MCF 10A (cell line): ENCODE data around the gene CEMIP. TPM values are rescaled to one million over a fixed set of nuclear protein-coding genes. Genes with fewer than 3 reads are reported as not detected.

Experiments used
- BruUV-seq: library from RNA; stranded (reverse); fragments of 400-500 nt; replicated peaks from 2 replicates; lab custom pipeline; 2021; lab: Mats Ljungman, UMichigan
- CTCF ChIA-PET: fragments of 300-600 bp; sonication (Branson Sonifier 250); formaldehyde crosslinking; extraction: SDS; loops from one replicate; lab custom pipeline; 2021; ENCODE audit warnings: antibody characterized with exemption, inconsistent platforms; lab: Yijun Ruan, JAX
- POLR2A ChIA-PET: fragments of 300-600, 350-650 bp; sonication (Branson Sonifier 250); formaldehyde crosslinking; extraction: SDS; loops from one replicate; lab custom pipeline; 2020; ENCODE audit warnings: antibody characterized with exemption, inconsistent platforms; lab: Yijun Ruan, JAX
- DNase-seq: peaks from one replicate; pipeline ENCODE4 v3.0.0-alpha.2; 2018; ENCODE audit not compliant: unreplicated experiment
- H3K27ac Mint-ChIP-seq: one replicate; pipeline ENCODE4 v1.8.0; 2022; ENCODE audit warnings: mild to moderate bottlenecking, low read depth, mixed read lengths; ENCODE audit not compliant: unreplicated experiment
- H3K27me3 Mint-ChIP-seq: one replicate; pipeline ENCODE4 v1.8.0; 2022; ENCODE audit warnings: mixed read lengths; ENCODE audit not compliant: insufficient read depth, unreplicated experiment
- H3K36me3 Mint-ChIP-seq: one replicate; pipeline ENCODE4 v1.8.0; 2022; ENCODE audit warnings: mild to moderate bottlenecking, moderate library complexity, mixed read lengths; ENCODE audit not compliant: insufficient read depth, unreplicated experiment
- H3K4me1 Mint-ChIP-seq: one replicate; pipeline ENCODE4 v1.8.0; 2022; ENCODE audit warnings: mixed read lengths; ENCODE audit not compliant: insufficient read depth, unreplicated experiment
- H3K4me3 Mint-ChIP-seq: one replicate; pipeline ENCODE4 v1.8.0; 2022; ENCODE audit warnings: mild to moderate bottlenecking, moderate library complexity, mixed read lengths; ENCODE audit not compliant: unreplicated experiment
- H3K9me3 Mint-ChIP-seq: one replicate; pipeline ENCODE4 v1.8.0; 2022; ENCODE audit warnings: mixed read lengths; ENCODE audit not compliant: unreplicated experiment
- CTCF ChIP-seq: fragments of 200-600 bp; IDR thresholded peaks from one replicate; pipeline ENCODE4 v1.8.0; 2022; ENCODE audit warnings: antibody characterized with exemption, mild to moderate bottlenecking; ENCODE audit not compliant: unreplicated experiment
- intact Hi-C: fragments of 100-400 bp; cut with micrococcal nuclease; formaldehyde crosslinking; loops from 2 replicates; pipeline ENCODE4 v1.14.1; 2022
- total RNA-seq: library from RNA; stranded (reverse); gene quantifications from 2 replicates; pipeline ENCODE4 v1.2.3, GENCODE V29; 2022

Gene CEMIP
- total RNA-seq, 1 experiment from 2014 or later = 0.14 TPM

DNA sequence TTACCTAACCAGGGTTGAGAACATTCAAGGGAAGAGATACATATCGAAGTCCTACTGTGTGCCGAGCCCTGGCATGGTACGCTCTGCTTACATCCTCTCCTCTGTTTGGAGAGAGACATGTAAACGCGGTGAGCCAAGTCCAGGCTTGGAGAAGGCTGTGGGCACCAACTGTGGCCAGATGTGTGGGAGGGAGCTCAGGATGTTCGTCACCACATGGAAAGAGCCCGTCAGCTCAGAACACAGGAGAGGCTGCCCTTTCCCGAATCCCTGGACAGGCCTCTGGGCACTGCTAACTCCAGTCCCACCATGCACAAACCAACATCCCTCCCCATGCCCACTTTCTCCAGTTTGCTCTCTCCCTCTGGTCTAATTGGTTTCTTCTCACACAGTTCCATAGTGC, 167.4 kb downstream of the CEMIP start:
- H3K9me3 Mint-ChIP-seq = no peaks in the 10 kb centered on the region
- intact Hi-C loops = no loop called here
- H3K27me3 Mint-ChIP-seq = no peaks in the 10 kb centered on the region
- ChIA-PET CTCF (interaction anchor here (1.4 kb wide), 1 partner anchor 167 kb away, joined by 4 read pairs; the partner anchor contains the start of gene CEMIP), POLR2A (no interaction called here)
- TF ChIP-seq CTCF = no peak
- no peaks in the 10 kb centered on the region for H3K4me1 Mint-ChIP-seq
- no peak for DNase-seq
- H3K27ac Mint-ChIP-seq = no peak overlapping the region
- H3K4me3 Mint-ChIP-seq = no peak overlapping the region
- no TSS peak for BruUV-seq
- H3K36me3 Mint-ChIP-seq = peaks cover 14% of the 10 kb centered on the region

DNA sequence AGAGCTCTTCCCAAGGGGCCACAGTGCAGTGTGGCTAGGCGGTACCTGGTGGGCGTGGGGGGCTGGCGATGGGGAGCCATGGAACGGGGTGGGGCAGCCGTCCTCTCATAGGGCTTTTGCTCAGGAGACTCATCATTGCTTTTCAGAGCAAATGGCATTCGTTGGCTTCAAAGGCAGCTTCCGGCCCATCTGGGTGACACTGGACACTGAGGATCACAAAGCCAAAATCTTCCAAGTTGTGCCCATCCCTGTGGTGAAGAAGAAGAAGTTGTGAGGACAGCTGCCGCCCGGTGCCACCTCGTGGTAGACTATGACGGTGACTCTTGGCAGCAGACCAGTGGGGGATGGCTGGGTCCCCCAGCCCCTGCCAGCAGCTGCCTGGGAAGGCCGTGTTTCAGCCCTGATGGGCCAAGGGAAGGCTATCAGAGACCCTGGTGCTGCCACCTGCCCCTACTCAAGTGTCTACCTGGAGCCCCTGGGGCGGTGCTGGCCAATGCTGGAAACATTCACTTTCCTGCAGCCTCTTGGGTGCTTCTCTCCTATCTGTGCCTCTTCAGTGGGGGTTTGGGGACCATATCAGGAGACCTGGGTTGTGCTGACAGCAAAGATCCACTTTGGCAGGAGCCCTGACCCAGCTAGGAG, 169.6 kb downstream of the CEMIP start:
- no peak overlapping the region for H3K27ac Mint-ChIP-seq
- H3K36me3 Mint-ChIP-seq = peaks cover 14% of the 10 kb centered on the region
- no TSS peak for BruUV-seq
- TF ChIP-seq CTCF = no peak
- CTCF ChIA-PET = no interaction called here
- no peak for DNase-seq
- POLR2A ChIA-PET = no interaction called here
- peaks cover 14% of the 10 kb centered on the region for H3K4me1 Mint-ChIP-seq
- H3K27me3 Mint-ChIP-seq = no peaks in the 10 kb centered on the region
- no peak overlapping the region for H3K4me3 Mint-ChIP-seq
- intact Hi-C loops = no loop called here
- H3K9me3 Mint-ChIP-seq = no peaks in the 10 kb centered on the region

DNA sequence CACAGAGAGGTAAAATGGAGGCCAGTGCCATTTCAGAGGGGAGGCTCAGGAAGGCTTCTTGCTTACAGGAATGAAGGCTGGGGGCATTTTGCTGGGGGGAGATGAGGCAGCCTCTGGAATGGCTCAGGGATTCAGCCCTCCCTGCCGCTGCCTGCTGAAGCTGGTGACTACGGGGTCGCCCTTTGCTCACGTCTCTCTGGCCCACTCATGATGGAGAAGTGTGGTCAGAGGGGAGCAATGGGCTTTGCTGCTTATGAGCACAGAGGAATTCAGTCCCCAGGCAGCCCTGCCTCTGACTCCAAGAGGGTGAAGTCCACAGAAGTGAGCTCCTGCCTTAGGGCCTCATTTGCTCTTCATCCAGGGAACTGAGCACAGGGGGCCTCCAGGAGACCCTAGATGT, 170.6 kb downstream of the CEMIP start:
- H3K9me3 Mint-ChIP-seq = no peaks in the 10 kb centered on the region
- DNase-seq = no peak
- BruUV-seq = no TSS peak
- H3K27me3 Mint-ChIP-seq = no peaks in the 10 kb centered on the region
- peaks cover 22% of the 10 kb centered on the region for H3K4me1 Mint-ChIP-seq
- H3K36me3 Mint-ChIP-seq = peaks cover 14% of the 10 kb centered on the region
- intact Hi-C loops = loop anchor here (10.0 kb wide), 1 partner anchor 105 kb away; no protein-coding TSS in a partner anchor
- no peak overlapping the region for H3K27ac Mint-ChIP-seq
- CTCF ChIA-PET = interaction anchor here (1.2 to 1.6 kb wide), 2 partner anchors 19 to 171 kb away, joined by 3 read pairs; partner anchors contain the start of gene CEMIP
- TF ChIP-seq CTCF = no peak
- no peak overlapping the region for H3K4me3 Mint-ChIP-seq
- POLR2A ChIA-PET = interaction anchor here (0.6 kb wide), 1 partner anchor 150 kb away, joined by 3 read pairs; no protein-coding TSS in a partner anchor

DNA sequence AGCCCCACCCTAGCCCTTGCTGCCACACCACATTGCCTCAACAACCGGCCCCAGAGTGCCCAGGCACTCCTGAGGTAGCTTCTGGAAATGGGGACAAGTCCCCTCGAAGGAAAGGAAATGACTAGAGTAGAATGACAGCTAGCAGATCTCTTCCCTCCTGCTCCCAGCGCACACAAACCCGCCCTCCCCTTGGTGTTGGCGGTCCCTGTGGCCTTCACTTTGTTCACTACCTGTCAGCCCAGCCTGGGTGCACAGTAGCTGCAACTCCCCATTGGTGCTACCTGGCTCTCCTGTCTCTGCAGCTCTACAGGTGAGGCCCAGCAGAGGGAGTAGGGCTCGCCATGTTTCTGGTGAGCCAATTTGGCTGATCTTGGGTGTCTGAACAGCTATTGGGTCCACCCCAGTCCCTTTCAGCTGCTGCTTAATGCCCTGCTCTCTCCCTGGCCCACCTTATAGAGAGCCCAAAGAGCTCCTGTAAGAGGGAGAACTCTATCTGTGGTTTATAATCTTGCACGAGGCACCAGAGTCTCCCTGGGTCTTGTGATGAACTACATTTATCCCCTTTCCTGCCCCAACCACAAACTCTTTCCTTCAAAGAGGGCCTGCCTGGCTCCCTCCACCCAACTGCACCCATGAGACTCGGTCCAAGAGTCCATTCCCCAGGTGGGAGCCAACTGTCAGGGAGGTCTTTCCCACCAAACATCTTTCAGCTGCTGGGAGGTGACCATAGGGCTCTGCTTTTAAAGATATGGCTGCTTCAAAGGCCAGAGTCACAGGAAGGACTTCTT, 171.3 kb downstream of the CEMIP start:
- no peak for TF ChIP-seq CTCF
- Mint-ChIP-seq H3K9me3 (no peaks in the 10 kb centered on the region), H3K4me3 (no peak overlapping the region), H3K36me3 (peaks cover 19% of the 10 kb centered on the region), H3K27me3 (no peaks in the 10 kb centered on the region), H3K27ac (no peak overlapping the region), H3K4me1 (peaks cover 26% of the 10 kb centered on the region)
- BruUV-seq = no TSS peak
- intact Hi-C loops = loop anchor here (10.0 kb wide), 1 partner anchor 106 kb away; no protein-coding TSS in a partner anchor
- CTCF ChIA-PET = interaction anchor here (1.2 to 1.6 kb wide), 2 partner anchors 18 to 171 kb away, joined by 3 read pairs; partner anchors contain the start of gene CEMIP
- POLR2A ChIA-PET = interaction anchor here (0.6 kb wide), 1 partner anchor 151 kb away, joined by 3 read pairs; no protein-coding TSS in a partner anchor
- DNase-seq = no peak
